DMS153 treated with DMSO at 0.1 percent for 48 hours (cell line): Measurements from ENCODE around the gene ITSN1.

Source experiments
- DNase-seq: peaks from one replicate; lab custom pipeline; 2025; ENCODE audit not compliant: unreplicated experiment; lab: John Stamatoyannopoulos, UW

ITSN1 gene

GRCh38 chr21:33808715-33809367, 166.5 kb downstream of the ITSN1 start:
- DNase-seq, result no peak

- DNase-seq, result no peak
Observed at GRCh38 chr21:33810766-33811165, 168.5 kb downstream of the ITSN1 start.

- DNase-seq, result no peak
Observed at GRCh38 chr21:33811167-33812010, 169.1 kb downstream of the ITSN1 start.

- DNase-seq, result no peak
Observed at GRCh38 chr21:33813832-33814365, 171.6 kb downstream of the ITSN1 start.

GRCh38 chr21:33815143-33815707, 172.9 kb downstream of the ITSN1 start:
- DNase-seq, result no peak

- no peak for DNase-seq
Observed at GRCh38 chr21:33816174-33816573, 173.9 kb downstream of the ITSN1 start.

GRCh38 chr21:33817138-33817537, 174.8 kb downstream of the ITSN1 start:
- DNase-seq, result no peak

GRCh38 chr21:33817663-33818451, 175.6 kb downstream of the ITSN1 start:
- peak; percentile 86 for DNase-seq

- no peak for DNase-seq
Observed at GRCh38 chr21:33820230-33820770, 178.0 kb downstream of the ITSN1 start.

- no peak for DNase-seq
Observed at GRCh38 chr21:33820798-33821197, 178.5 kb downstream of the ITSN1 start.

GRCh38 chr21:33821503-33822322, 179.4 kb downstream of the ITSN1 start:
- DNase-seq, result no peak

- DNase-seq, result no peak
Observed at GRCh38 chr21:33824156-33824941, 182.0 kb downstream of the ITSN1 start.

- DNase-seq, result no peak
Observed at GRCh38 chr21:33825419-33825818, 183.1 kb downstream of the ITSN1 start.

GRCh38 chr21:33825915-33826314, 183.6 kb downstream of the ITSN1 start:
- no peak for DNase-seq

- no peak for DNase-seq
Observed at GRCh38 chr21:33828083-33828482, 185.8 kb downstream of the ITSN1 start.

- DNase-seq, result no peak
Observed at GRCh38 chr21:33828577-33828976, 186.3 kb downstream of the ITSN1 start.

GRCh38 chr21:33829844-33830243, 187.5 kb downstream of the ITSN1 start:
- no peak for DNase-seq

- DNase-seq, result no peak
Observed at GRCh38 chr21:33831962-33832659, 189.8 kb downstream of the ITSN1 start.
